Stimulated activated memory B cell treated with anti-CD40 and anti-IgM and Interleukin-4, amounts not matched to agents 10 μg/mL and 1 μg/mL and 100 μg/mL, for 72 hours (primary cell): ENCODE data around the gene CUL1.

ENCODE experiments used
- ATAC-seq: fragments of 150-1000 bp; cut with Tn5 transposase; 2 replicates; pipeline ENCODE4 v1.10.0; 2021
- H3K27ac Mint-ChIP-seq: one replicate; pipeline ENCODE4 v1.8.0; 2022; ENCODE audit warnings: mild to moderate bottlenecking, mixed read lengths
- H3K27me3 Mint-ChIP-seq: one replicate; pipeline ENCODE4 v1.8.0; 2022; ENCODE audit warnings: mixed read lengths
- H3K36me3 Mint-ChIP-seq: one replicate; pipeline ENCODE4 v1.8.0; 2022; ENCODE audit warnings: mixed read lengths
- H3K4me1 Mint-ChIP-seq: one replicate; pipeline ENCODE4 v1.8.0; 2022; ENCODE audit warnings: mixed read lengths
- H3K4me3 Mint-ChIP-seq: one replicate; pipeline ENCODE4 v1.8.0; 2022; ENCODE audit warnings: mild to moderate bottlenecking, moderate library complexity, mixed read lengths
- H3K9me3 Mint-ChIP-seq: one replicate; pipeline ENCODE4 v1.8.0; 2022; ENCODE audit warnings: mixed read lengths

The CUL1 gene

GRCh38 chr7:148698397-148699023, at the start of gene CUL1:
CUL1 (plus strand) TSS chr7:148698903; CDS start chr7:148730123, 31,220 bp downstream.
- H3K9me3 Mint-ChIP-seq = no peaks in the 10 kb centered on the region
- peak; percentile 89 for ATAC-seq
- peak within 1 kb of the TSS; percentile 97 for H3K4me3 Mint-ChIP-seq
- peaks cover 50% of the 10 kb centered on the region for H3K4me1 Mint-ChIP-seq
- H3K36me3 Mint-ChIP-seq = no peaks in the 10 kb centered on the region
- H3K27ac Mint-ChIP-seq = peak within 1 kb of the TSS; percentile 93
- no peaks in the 10 kb centered on the region for H3K27me3 Mint-ChIP-seq

- H3K4me1 Mint-ChIP-seq = no peaks in the 10 kb centered on the region
Observed at GRCh38 chr7:148650232-148650858, 48.4 kb upstream of the CUL1 start.

DNA sequence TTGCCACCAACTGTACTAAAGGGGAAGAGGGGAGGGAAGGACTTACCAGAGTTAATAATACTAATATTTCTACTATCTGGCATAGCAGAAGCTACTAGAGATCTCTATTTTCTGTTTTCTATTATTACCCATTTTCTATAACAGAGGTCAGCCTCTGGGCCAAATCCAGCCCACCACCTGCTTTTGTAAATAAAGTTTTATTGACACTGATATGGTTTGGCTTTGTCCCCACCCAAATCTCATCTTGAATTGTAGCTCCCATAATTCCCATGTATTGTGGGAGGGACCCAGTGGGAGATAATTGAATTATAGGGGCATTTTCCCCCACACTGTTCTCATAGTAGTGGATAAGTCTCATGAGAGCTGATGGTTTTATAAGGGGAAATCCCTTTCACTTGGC, 45.9 kb upstream of the CUL1 start:
- H3K4me3 Mint-ChIP-seq = no peak overlapping the region
- H3K4me1 Mint-ChIP-seq = no peaks in the 10 kb centered on the region
- H3K27me3 Mint-ChIP-seq = peaks cover 28% of the 10 kb centered on the region
- peaks cover 2% of the 10 kb centered on the region for H3K9me3 Mint-ChIP-seq
- H3K36me3 Mint-ChIP-seq = no peaks in the 10 kb centered on the region
- no peak for ATAC-seq
- no peak overlapping the region for H3K27ac Mint-ChIP-seq

More at GRCh38 chr7:148650232-148650858, 48.4 kb upstream of the CUL1 start:
- no peak overlapping the region for H3K4me3 Mint-ChIP-seq
- ATAC-seq = no peak
- no peak overlapping the region for H3K27ac Mint-ChIP-seq
- H3K9me3 Mint-ChIP-seq = peaks cover 2% of the 10 kb centered on the region
- no peaks in the 10 kb centered on the region for H3K36me3 Mint-ChIP-seq
- peaks cover 28% of the 10 kb centered on the region for H3K27me3 Mint-ChIP-seq

GRCh38 chr7:148657929-148658328, 40.8 kb upstream of the CUL1 start:
- no peaks in the 10 kb centered on the region for H3K36me3 Mint-ChIP-seq
- H3K9me3 Mint-ChIP-seq = no peaks in the 10 kb centered on the region
- no peaks in the 10 kb centered on the region for H3K27me3 Mint-ChIP-seq
- H3K4me3 Mint-ChIP-seq = no peak overlapping the region
- no peak for ATAC-seq
- no peak overlapping the region for H3K27ac Mint-ChIP-seq
- no peaks in the 10 kb centered on the region for H3K4me1 Mint-ChIP-seq

DNA sequence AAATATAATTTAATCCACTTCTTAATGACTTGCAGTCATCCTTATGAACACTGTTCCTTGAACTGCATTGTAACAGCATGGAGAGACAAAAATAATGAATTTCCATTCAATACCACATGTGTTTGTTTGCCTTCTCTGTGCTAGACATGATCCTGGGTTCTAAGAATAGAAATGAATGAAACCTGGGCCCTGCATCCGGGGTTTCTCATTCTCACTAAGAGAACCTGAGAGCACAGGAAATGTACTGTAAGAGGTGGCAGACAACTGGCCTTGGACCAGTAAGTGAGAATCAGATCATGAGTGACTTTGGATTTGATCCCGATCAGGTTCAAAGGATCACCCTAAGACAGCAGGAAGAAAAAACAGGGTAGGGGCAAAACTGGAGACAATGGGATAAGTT, 37.2 kb upstream of the CUL1 start:
- no peaks in the 10 kb centered on the region for H3K4me1 Mint-ChIP-seq
- ATAC-seq = no peak
- no peaks in the 10 kb centered on the region for H3K9me3 Mint-ChIP-seq
- no peaks in the 10 kb centered on the region for H3K27me3 Mint-ChIP-seq
- H3K4me3 Mint-ChIP-seq = no peak overlapping the region
- H3K27ac Mint-ChIP-seq = no peak overlapping the region
- no peaks in the 10 kb centered on the region for H3K36me3 Mint-ChIP-seq

- H3K27ac Mint-ChIP-seq = no peak overlapping the region
- H3K36me3 Mint-ChIP-seq = no peaks in the 10 kb centered on the region
- peaks cover 9% of the 10 kb centered on the region for H3K27me3 Mint-ChIP-seq
- H3K9me3 Mint-ChIP-seq = peaks cover under 1% of the 10 kb centered on the region
- H3K4me1 Mint-ChIP-seq = no peaks in the 10 kb centered on the region
- ATAC-seq = no peak
- H3K4me3 Mint-ChIP-seq = no peak overlapping the region
Observed at GRCh38 chr7:148662646-148663045, 36.1 kb upstream of the CUL1 start.

DNA sequence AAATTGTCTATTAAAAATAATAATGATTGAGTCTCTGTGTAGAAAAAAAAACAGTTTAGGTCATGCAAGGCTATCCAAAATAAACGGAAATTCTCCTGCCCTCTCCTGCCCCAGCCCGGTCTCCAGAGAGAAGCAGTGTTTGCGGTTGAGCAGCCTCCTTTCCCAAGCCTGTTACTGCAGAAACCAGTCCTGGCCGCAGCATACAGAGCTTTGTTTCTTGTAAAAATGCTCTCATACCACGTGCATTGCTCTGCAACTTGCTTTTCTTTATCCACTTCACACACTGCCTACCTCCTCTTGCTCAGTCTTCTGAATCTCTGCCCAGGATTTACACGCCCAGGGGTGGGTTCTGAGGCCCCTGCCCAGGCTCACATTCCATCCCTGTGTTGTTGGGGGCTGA, 34.4 kb upstream of the CUL1 start:
- Mint-ChIP-seq H3K9me3 (peaks cover 4% of the 10 kb centered on the region), H3K36me3 (no peaks in the 10 kb centered on the region), H3K4me1 (no peaks in the 10 kb centered on the region), H3K27ac (no peak overlapping the region), H3K4me3 (no peak overlapping the region), H3K27me3 (peaks cover 9% of the 10 kb centered on the region)
- no peak for ATAC-seq

DNA sequence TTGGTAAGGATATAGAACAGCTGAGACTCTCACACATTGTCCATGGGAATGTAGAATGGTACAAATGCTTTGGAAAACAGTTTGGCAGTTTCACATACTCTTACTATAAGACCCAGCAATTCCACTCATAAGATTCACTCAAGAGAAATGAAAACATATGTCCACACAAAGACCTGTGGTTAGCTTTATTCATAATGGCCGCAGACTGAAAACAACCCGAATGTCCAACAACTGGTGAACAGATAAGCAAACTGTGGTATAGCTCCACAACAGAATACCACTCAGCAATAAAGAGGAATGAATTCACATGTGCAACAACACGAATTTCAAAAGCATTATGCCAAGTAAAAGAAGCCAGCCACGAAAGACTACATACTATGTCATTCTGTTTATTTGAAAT, 33.5 kb upstream of the CUL1 start:
- ATAC-seq = no peak
- H3K27ac Mint-ChIP-seq = no peak overlapping the region

DNA sequence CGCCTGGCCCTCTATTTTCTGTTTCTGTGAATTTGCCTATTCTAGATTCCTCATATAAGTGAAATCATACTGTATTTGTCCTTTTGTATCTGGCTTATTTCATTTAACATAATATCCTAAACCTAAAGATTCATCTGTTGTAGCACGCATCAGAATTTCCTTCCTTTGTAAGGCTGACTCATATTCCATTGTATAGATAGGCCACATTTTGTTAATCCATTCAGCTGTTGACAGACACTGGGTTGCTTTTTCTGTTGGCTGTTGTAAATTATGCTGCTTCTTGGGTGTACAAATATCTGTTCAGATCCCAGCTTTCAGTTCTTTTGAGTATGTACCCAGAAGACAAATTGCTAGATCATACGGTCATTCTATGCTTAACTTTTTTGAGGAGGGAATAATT, 28.8 kb upstream of the CUL1 start:
- Mint-ChIP-seq H3K36me3 (no peaks in the 10 kb centered on the region), H3K4me3 (no peak overlapping the region), H3K27ac (no peak overlapping the region), H3K9me3 (peaks cover 9% of the 10 kb centered on the region), H3K4me1 (no peaks in the 10 kb centered on the region), H3K27me3 (peaks cover 31% of the 10 kb centered on the region)
- ATAC-seq = no peak

More for the DNA sequence above, 33.5 kb upstream of the CUL1 start:
- peaks cover 15% of the 10 kb centered on the region for H3K27me3 Mint-ChIP-seq
- H3K36me3 Mint-ChIP-seq = no peaks in the 10 kb centered on the region
- peaks cover 4% of the 10 kb centered on the region for H3K9me3 Mint-ChIP-seq
- no peaks in the 10 kb centered on the region for H3K4me1 Mint-ChIP-seq
- H3K4me3 Mint-ChIP-seq = no peak overlapping the region

GRCh38 chr7:148670374-148670773, 28.3 kb upstream of the CUL1 start:
- Mint-ChIP-seq H3K4me1 (no peaks in the 10 kb centered on the region), H3K27me3 (peaks cover 35% of the 10 kb centered on the region), H3K36me3 (no peaks in the 10 kb centered on the region), H3K9me3 (peaks cover 11% of the 10 kb centered on the region), H3K4me3 (no peak overlapping the region), H3K27ac (no peak overlapping the region)
- ATAC-seq = no peak

- no peak for ATAC-seq
- H3K27ac Mint-ChIP-seq = no peak overlapping the region
- peaks cover 11% of the 10 kb centered on the region for H3K9me3 Mint-ChIP-seq
- H3K4me3 Mint-ChIP-seq = no peak overlapping the region
- no peaks in the 10 kb centered on the region for H3K4me1 Mint-ChIP-seq
- no peaks in the 10 kb centered on the region for H3K36me3 Mint-ChIP-seq
- peaks cover 40% of the 10 kb centered on the region for H3K27me3 Mint-ChIP-seq
Observed at GRCh38 chr7:148670807-148671206, 27.9 kb upstream of the CUL1 start.

DNA sequence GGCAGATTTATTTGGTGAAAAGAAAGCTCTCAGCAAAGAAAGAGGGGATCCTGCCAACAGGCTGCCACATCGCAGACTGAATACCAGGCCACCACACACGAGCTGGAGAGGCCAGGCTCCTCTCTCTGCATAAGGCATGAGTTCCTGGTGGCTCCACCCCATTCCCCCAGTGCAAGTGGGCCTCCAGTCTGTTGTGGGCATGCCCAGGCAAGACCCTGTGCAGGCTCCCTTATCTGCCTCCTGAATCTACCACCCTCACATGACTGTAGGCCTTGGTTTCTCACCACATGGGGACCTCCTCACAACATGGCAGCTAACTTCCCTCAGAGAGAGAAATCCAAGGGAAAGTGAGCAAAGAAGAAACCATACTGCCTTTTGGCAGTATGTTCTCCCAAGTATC, 26.7 kb upstream of the CUL1 start:
- no peak overlapping the region for H3K27ac Mint-ChIP-seq
- no peak overlapping the region for H3K4me3 Mint-ChIP-seq
- H3K9me3 Mint-ChIP-seq = peaks cover 11% of the 10 kb centered on the region
- no peaks in the 10 kb centered on the region for H3K4me1 Mint-ChIP-seq
- H3K27me3 Mint-ChIP-seq = peaks cover 41% of the 10 kb centered on the region
- H3K36me3 Mint-ChIP-seq = no peaks in the 10 kb centered on the region
- ATAC-seq = no peak

DNA sequence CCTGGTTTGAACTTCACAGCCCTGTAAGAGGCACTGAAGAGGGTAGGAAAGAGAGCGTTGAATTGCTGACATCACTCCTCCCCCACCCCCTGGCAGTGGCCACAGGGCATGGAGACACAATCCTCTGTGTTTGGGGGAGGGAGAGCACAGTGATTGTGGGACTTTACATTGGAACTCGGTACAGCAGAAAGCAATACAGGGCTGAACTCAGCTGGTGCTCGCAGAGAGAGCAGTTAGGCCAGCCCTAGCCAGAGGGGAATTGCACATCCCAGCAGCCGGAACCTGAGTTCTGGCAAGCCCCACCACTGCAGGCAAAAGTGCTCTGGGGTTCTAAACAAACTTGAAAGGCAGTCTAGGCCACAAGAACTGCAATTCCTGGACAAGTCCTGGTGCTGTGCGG, 24.0 kb upstream of the CUL1 start:
- H3K4me1 Mint-ChIP-seq = no peaks in the 10 kb centered on the region
- no peak for ATAC-seq
- peaks cover 10% of the 10 kb centered on the region for H3K9me3 Mint-ChIP-seq
- H3K4me3 Mint-ChIP-seq = no peak overlapping the region
- peaks cover 56% of the 10 kb centered on the region for H3K27me3 Mint-ChIP-seq
- H3K36me3 Mint-ChIP-seq = no peaks in the 10 kb centered on the region
- no peak overlapping the region for H3K27ac Mint-ChIP-seq

DNA sequence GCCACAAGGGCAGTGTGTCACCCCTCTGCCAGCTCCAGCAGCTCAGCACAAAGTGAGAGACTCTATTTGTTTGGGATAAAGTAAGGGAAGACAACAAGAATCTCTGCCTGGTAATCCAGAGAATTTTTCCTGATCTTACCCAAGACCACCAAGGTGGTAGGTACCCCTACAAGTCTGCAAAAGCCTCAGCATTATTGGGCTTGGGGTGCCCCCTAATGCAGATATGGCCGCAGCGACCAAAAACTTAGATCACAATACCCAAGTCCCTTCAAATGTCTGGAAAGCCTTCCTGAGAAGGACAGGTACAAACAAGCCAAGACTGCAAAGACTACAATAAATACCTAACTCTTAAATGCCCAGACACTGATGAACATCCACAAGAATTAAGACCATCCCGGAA, 22.4 kb upstream of the CUL1 start:
- Mint-ChIP-seq H3K9me3 (peaks cover 13% of the 10 kb centered on the region), H3K27ac (no peak overlapping the region), H3K4me3 (no peak overlapping the region)

DNA sequence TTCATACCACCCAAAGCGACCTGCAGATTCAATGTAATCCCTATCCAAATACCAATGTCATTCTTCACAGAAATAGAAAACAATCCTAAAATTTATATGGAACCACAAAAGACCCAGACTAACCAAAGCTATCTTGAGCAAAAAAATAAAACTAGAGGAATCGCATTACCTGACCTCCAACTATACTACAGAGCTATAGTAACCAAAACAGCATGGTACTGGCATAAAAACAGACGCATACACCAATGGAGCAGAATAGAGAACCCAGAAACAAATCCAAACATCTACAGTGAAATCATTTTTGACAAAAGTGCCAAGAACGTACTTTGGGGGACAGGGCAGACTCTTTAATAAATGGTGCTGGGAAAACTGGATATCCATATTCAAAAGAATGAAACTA, 16.9 kb upstream of the CUL1 start:
- no peak for ATAC-seq
- peaks cover 21% of the 10 kb centered on the region for H3K27me3 Mint-ChIP-seq
- no peak overlapping the region for H3K27ac Mint-ChIP-seq
- no peaks in the 10 kb centered on the region for H3K36me3 Mint-ChIP-seq
- peaks cover 12% of the 10 kb centered on the region for H3K9me3 Mint-ChIP-seq
- H3K4me1 Mint-ChIP-seq = no peaks in the 10 kb centered on the region
- no peak overlapping the region for H3K4me3 Mint-ChIP-seq

More for the DNA sequence above, 22.4 kb upstream of the CUL1 start:
- Mint-ChIP-seq H3K36me3 (no peaks in the 10 kb centered on the region), H3K4me1 (no peaks in the 10 kb centered on the region), H3K27me3 (peaks cover 42% of the 10 kb centered on the region)
- no peak for ATAC-seq

GRCh38 chr7:148684289-148684830, 14.3 kb upstream of the CUL1 start:
- Mint-ChIP-seq H3K36me3 (no peaks in the 10 kb centered on the region), H3K27ac (no peak overlapping the region)

More at GRCh38 chr7:148684289-148684830, 14.3 kb upstream of the CUL1 start:
- Mint-ChIP-seq H3K27me3 (no peaks in the 10 kb centered on the region), H3K4me1 (no peaks in the 10 kb centered on the region), H3K9me3 (peaks cover 8% of the 10 kb centered on the region), H3K4me3 (no peak overlapping the region)
- no peak for ATAC-seq
